Mesendoderm (in vitro differentiated cells): ENCODE data around the gene ADIPOR2.
"Not testable (repeated sequence)": the region's sequence is repeated elsewhere in the genome, so short reads cannot be mapped to it uniquely, and the experiment has no call there.

Experiments used
- DNase-seq: peaks from one replicate; pipeline ENCODE4 v3.0.0; 2013
- H2AK5ac ChIP-seq: 2 replicates; pipeline ENCODE4 v1.6.1; 2013; ENCODE audit warnings: low read length, inconsistent platforms
- H2BK120ac ChIP-seq: 2 replicates; pipeline ENCODE4 v1.6.1; 2013; ENCODE audit warnings: low read depth, mild to moderate bottlenecking, low read length, moderate library complexity, mixed read lengths
- H2BK15ac ChIP-seq: replicated peaks from 2 replicates; pipeline ENCODE4 v1.6.1; 2013; ENCODE audit warnings: low read depth, mild to moderate bottlenecking, moderate library complexity
- H2BK5ac ChIP-seq: 2 replicates; pipeline ENCODE4 v1.6.1; 2013; ENCODE audit warnings: low read length, inconsistent platforms
- H3K18ac ChIP-seq: 2 replicates; pipeline ENCODE4 v1.6.1; 2013; ENCODE audit warnings: mild to moderate bottlenecking, low read length, mixed read lengths
- H3K23ac ChIP-seq: one replicate; pipeline ENCODE4 v1.6.1; 2013; ENCODE audit warnings: low read length
- H3K27ac ChIP-seq: 2 replicates; pipeline ENCODE4 v1.5.1; 2013; ENCODE audit warnings: low read depth, mild to moderate bottlenecking, inconsistent platforms, low read length, moderate library complexity
- H3K27me3 ChIP-seq: 2 replicates; pipeline ENCODE4 v1.6.1; 2013; ENCODE audit warnings: low read length, control low read depth, mild to moderate bottlenecking, inconsistent platforms; ENCODE audit not compliant: insufficient read depth, poor library complexity
- H3K36me3 ChIP-seq: 2 replicates; pipeline ENCODE4 v1.6.1; 2013; ENCODE audit warnings: low read length, inconsistent platforms; ENCODE audit not compliant: control insufficient read depth, insufficient read depth
- H3K4ac ChIP-seq: one replicate; pipeline ENCODE4 v1.6.1; 2013; ENCODE audit warnings: low read depth, mild to moderate bottlenecking, low read length, moderate library complexity
- H3K4me1 ChIP-seq: 2 replicates; pipeline ENCODE4 v1.6.1; 2013; ENCODE audit warnings: low read depth, low read length, inconsistent platforms; ENCODE audit not compliant: control insufficient read depth
- H3K4me2 ChIP-seq: 2 replicates; pipeline ENCODE4 v1.6.1; 2013; ENCODE audit warnings: low read length
- H3K4me3 ChIP-seq: 2 replicates; pipeline ENCODE4 v1.5.1; 2013; ENCODE audit warnings: mild to moderate bottlenecking, low read length
- H3K56ac ChIP-seq: one replicate; pipeline ENCODE4 v1.6.1; 2013; ENCODE audit warnings: low read length
- H3K79me1 ChIP-seq: 2 replicates; pipeline ENCODE4 v1.6.1; 2013; ENCODE audit warnings: low read length, inconsistent platforms
- H3K79me2 ChIP-seq: 2 replicates; pipeline ENCODE4 v1.6.1; 2013; ENCODE audit warnings: mild to moderate bottlenecking, low read length; ENCODE audit not compliant: control insufficient read depth, insufficient read depth
- H3K9ac ChIP-seq: 2 replicates; pipeline ENCODE4 v1.6.1; 2013; ENCODE audit warnings: low read length, inconsistent platforms
- H4K5ac ChIP-seq: one replicate; pipeline ENCODE4 v1.6.1; 2013; ENCODE audit warnings: low read length
- H4K8ac ChIP-seq: one replicate; pipeline ENCODE4 v1.6.1; 2013; ENCODE audit warnings: low read depth, mild to moderate bottlenecking, control low read depth, low read length, moderate library complexity
- WGBS: extraction: QIAGEN DNeasy Blood & Tissue Kit; methylation state at CpG from one replicate; pipeline ENCODE4 v1.1.7; 2013; ENCODE audit warnings: low lambda C conversion rate, missing lambda C conversion rate; ENCODE audit not compliant: insufficient coverage; ENCODE audit errors: extremely low coverage; 5-methylcytosine and 5-hydroxymethylcytosine counted together

The ADIPOR2 gene

DNA sequence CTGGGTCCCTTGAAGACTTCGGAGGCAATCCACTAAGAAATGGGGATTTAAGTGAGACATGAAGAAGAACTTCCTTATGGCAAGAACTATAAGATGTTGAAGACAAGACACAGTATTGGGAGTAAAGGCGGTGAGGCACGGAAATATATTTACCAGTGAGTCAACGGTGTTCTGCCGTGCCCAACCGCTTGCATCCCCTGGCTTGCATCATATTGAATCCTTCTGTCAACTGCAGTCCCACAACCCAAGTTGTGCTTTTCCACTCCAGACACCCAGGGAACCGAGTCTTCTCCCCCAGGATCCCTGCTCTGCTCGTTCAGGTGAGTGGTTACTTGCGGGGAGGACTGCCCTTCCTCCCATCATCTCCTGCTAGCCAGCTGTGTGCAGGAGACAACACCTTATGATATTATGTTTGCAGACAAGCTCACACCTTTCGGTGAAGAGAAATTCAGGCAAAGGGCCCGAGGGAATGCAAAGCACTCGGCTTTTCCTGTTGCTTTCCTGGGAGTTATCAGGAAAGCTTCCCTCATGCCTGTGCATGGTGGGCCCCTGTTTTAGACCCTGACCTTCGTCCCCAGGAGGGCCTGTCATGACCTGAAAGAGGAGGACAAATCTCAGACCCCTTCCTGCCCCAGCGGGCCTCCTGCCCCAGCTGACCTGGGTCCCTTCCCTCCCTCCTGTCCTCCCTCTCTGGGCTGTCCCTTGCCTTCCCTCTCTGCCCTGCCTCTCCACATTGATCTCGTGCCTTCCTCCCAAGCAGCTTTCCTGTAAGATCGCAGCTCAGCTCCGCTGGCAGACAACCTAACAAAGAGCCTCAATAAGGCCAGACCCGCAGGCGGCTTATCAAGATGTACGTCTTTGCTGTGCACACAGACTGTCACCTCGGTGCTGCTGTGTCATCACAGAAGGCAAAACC lies 125.2 kb downstream of the ADIPOR2 start:
- Histone ChIP-seq H3K36me3 (no peaks in the 10 kb centered on the region), H3K56ac (no peak overlapping the region), H3K4me2 (no peak overlapping the region), H2BK5ac (no peak overlapping the region), H3K27me3 (peaks cover 16% of the 10 kb centered on the region), H3K4me1 (no peaks in the 10 kb centered on the region), H2AK5ac (no peak overlapping the region), H4K8ac (no peak overlapping the region), H3K4me3 (no peak overlapping the region), H3K9ac (no peak overlapping the region), H3K4ac (no peak overlapping the region), H3K79me2 (no peaks in the 10 kb centered on the region), H2BK120ac (no peak overlapping the region), H3K18ac (no peak overlapping the region), H4K5ac (no peak overlapping the region), H3K27ac (no peak overlapping the region), H3K23ac (no peak overlapping the region), H2BK15ac (no peak overlapping the region), H3K79me1 (no peaks in the 10 kb centered on the region)
- no peak for DNase-seq
- WGBS: no CpG with 5 or more reads among the region's 21 CpGs

DNA sequence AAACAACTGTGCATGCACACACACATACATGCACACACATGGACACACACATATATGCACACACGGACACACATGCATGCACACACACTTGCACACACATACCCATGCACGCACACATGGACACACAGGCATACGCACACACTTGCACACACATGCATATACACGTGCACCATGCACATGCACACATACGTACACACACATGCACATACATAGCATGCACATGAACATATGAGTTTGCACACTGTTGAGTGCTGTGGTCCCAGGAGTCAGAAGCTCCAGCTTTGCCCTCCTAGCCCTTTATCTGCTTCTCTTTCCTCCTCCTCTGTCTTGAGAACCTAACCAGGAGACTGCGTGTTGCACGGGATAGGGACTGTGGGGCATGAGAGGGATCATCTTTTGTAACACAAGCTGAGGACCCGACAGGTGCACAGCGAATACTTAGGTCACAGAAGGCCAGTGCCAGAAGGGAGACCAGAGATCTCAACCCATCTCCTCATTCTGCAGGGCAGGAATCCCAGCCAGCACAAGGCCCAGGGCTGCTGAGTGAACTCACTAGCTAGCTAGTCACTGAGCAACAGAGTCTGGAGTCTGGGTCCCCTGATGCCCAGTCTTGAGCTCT lies 126.0 kb downstream of the ADIPOR2 start:
- no CpG with 5 or more reads among the region's 9 CpGs for WGBS
- no peak overlapping the region for H2BK15ac ChIP-seq

GRCh38 chr12:1817928-1818327 lies 127.1 kb downstream of the ADIPOR2 start:
- not testable (repeated sequence) for H3K9ac ChIP-seq, H2BK15ac ChIP-seq, H4K8ac ChIP-seq, H3K79me2 ChIP-seq, H3K4me3 ChIP-seq, H4K5ac ChIP-seq, H3K36me3 ChIP-seq, H3K4ac ChIP-seq, H3K27ac ChIP-seq, H3K4me2 ChIP-seq, H2AK5ac ChIP-seq, H2BK120ac ChIP-seq, H3K4me1 ChIP-seq, H3K18ac ChIP-seq, H3K56ac ChIP-seq, H3K23ac ChIP-seq, H2BK5ac ChIP-seq, DNase-seq, H3K79me1 ChIP-seq
- H3K27me3 ChIP-seq: peaks cover 18% of the 10 kb centered on the region
- WGBS: no CpG with 5 or more reads among the region's 28 CpGs

More for the DNA sequence above, 126.0 kb downstream of the ADIPOR2 start:
- Histone ChIP-seq H4K5ac (no peak overlapping the region), H3K4me2 (no peak overlapping the region), H3K27me3 (peaks cover 18% of the 10 kb centered on the region), H3K56ac (no peak overlapping the region), H3K23ac (no peak overlapping the region), H3K79me2 (no peaks in the 10 kb centered on the region), H3K4me1 (no peaks in the 10 kb centered on the region), H3K79me1 (no peaks in the 10 kb centered on the region), H3K18ac (no peak overlapping the region), H2BK120ac (no peak overlapping the region), H3K36me3 (no peaks in the 10 kb centered on the region), H3K9ac (no peak overlapping the region), H3K4me3 (no peak overlapping the region), H4K8ac (no peak overlapping the region), H3K4ac (no peak overlapping the region), H3K27ac (no peak overlapping the region), H2BK5ac (no peak overlapping the region), H2AK5ac (no peak overlapping the region)
- no peak for DNase-seq

DNA sequence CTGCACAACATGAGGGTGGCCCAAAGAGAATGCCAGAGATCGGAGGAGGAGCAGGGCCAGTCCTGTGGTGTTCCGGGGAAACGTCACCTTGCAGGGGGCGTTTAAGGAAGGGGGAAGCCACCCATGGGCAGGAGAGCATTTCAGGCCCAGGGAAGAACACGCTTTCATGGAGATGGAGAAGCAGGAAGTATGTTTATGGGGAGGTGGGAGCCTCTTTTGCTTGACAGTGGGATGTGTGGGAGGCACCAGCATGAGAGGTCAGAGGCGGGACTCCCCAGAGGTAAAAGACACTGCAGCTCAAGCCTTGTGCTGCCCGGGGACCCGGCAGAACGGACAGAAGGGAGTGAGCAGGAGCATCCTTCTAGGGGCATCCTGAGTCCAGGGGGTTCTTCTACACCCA lies 128.2 kb downstream of the ADIPOR2 start:
- Histone ChIP-seq H3K9ac (no peak overlapping the region), H3K27me3 (peaks cover 18% of the 10 kb centered on the region), H2AK5ac (no peak overlapping the region), H2BK5ac (no peak overlapping the region), H3K79me2 (no peaks in the 10 kb centered on the region), H3K18ac (no peak overlapping the region), H3K36me3 (no peaks in the 10 kb centered on the region), H3K23ac (no peak overlapping the region), H2BK120ac (no peak overlapping the region), H4K5ac (no peak overlapping the region), H3K27ac (no peak overlapping the region), H3K79me1 (no peaks in the 10 kb centered on the region), H4K8ac (no peak overlapping the region), H3K4me1 (no peaks in the 10 kb centered on the region), H3K56ac (no peak overlapping the region), H3K4ac (no peak overlapping the region), H3K4me2 (no peak overlapping the region), H3K4me3 (no peak overlapping the region), H2BK15ac (no peak overlapping the region)
- no peak for DNase-seq
- no CpG with 5 or more reads among the region's 9 CpGs for WGBS

GRCh38 chr12:1819571-1819970 lies 128.7 kb downstream of the ADIPOR2 start:
- no peak overlapping the region for H3K4me3 ChIP-seq
- H3K27ac ChIP-seq: no peak overlapping the region
- H3K18ac ChIP-seq: no peak overlapping the region
- peak overlapping the region; percentile 89 for H3K23ac ChIP-seq
- no peak overlapping the region for H4K8ac ChIP-seq
- H2BK15ac ChIP-seq: no peak overlapping the region
- WGBS: no CpG with 5 or more reads among the region's 6 CpGs
- H2AK5ac ChIP-seq: no peak overlapping the region
- no peak overlapping the region for H2BK120ac ChIP-seq
- no peak overlapping the region for H3K4me2 ChIP-seq
- H4K5ac ChIP-seq: no peak overlapping the region
- H3K9ac ChIP-seq: no peak overlapping the region
- no peaks in the 10 kb centered on the region for H3K36me3 ChIP-seq
- no peak for DNase-seq
- H3K27me3 ChIP-seq: peaks cover 18% of the 10 kb centered on the region
- no peak overlapping the region for H3K56ac ChIP-seq
- H2BK5ac ChIP-seq: no peak overlapping the region
- no peaks in the 10 kb centered on the region for H3K79me1 ChIP-seq
- no peaks in the 10 kb centered on the region for H3K79me2 ChIP-seq
- no peak overlapping the region for H3K4ac ChIP-seq
- no peaks in the 10 kb centered on the region for H3K4me1 ChIP-seq
